Activated gamma-delta T cell treated with anti-CD3 and anti-CD28 coated beads, Interleukin-2, amount 50 U/mL, for 16 hours (primary cell): ENCODE results near the gene RHBDL1.

Experiments
- DNase-seq: peaks from one replicate; pipeline ENCODE4 v3.0.0-alpha.2; 2020; ENCODE audit warnings: low read depth

RHBDL1 gene

GRCh38 chr16:721765-722540 lies 46.5 kb downstream of the RHBDL1 start:
- DNase-seq = no peak

GRCh38 chr16:722835-723633 lies 47.6 kb downstream of the RHBDL1 start:
- no peak for DNase-seq

- no peak for DNase-seq
These were observed 48.2 kb downstream of the RHBDL1 start for GRCh38 chr16:723695-724094.

- DNase-seq = no peak
These were observed 48.9 kb downstream of the RHBDL1 start for GRCh38 chr16:724188-725040.

- no peak for DNase-seq
These were observed 49.5 kb downstream of the RHBDL1 start for GRCh38 chr16:725041-725376.

- no peak for DNase-seq
These were observed 50.2 kb downstream of the RHBDL1 start for GRCh38 chr16:725463-726187.

GRCh38 chr16:726188-726437 lies 50.6 kb downstream of the RHBDL1 start:
- DNase-seq = no peak

GRCh38 chr16:726438-727290 lies 51.2 kb downstream of the RHBDL1 start, which contains the start of the genes CCDC78 and HAGHL:
TSS of gene CCDC78 (minus strand) at chr16:726443. CDS start at chr16:726367, 76 bp downstream.
TSS of gene HAGHL (plus strand) at chr16:727106. CDS start at chr16:727510, 404 bp downstream.
- DNase-seq = peak; percentile 46

- no peak for DNase-seq
These were observed 52.0 kb downstream of the RHBDL1 start for GRCh38 chr16:727291-727977.
